HG02938 (cell line): ENCODE results near the gene GUCD1.

Experiments
- ATAC-seq: cut with Tn5 transposase; IDR thresholded peaks from one replicate; pipeline ENCODE4 v1.9.1; 2021; ENCODE audit warnings: mild to moderate bottlenecking, moderate library complexity; ENCODE audit not compliant: unreplicated experiment

The GUCD1 gene

GRCh38 chr22:24504956-24505736, 49.8 kb downstream of the GUCD1 start:
- ATAC-seq, result no peak

- no peak for ATAC-seq
These were observed 50.4 kb downstream of the GUCD1 start for GRCh38 chr22:24504540-24504939.

DNA sequence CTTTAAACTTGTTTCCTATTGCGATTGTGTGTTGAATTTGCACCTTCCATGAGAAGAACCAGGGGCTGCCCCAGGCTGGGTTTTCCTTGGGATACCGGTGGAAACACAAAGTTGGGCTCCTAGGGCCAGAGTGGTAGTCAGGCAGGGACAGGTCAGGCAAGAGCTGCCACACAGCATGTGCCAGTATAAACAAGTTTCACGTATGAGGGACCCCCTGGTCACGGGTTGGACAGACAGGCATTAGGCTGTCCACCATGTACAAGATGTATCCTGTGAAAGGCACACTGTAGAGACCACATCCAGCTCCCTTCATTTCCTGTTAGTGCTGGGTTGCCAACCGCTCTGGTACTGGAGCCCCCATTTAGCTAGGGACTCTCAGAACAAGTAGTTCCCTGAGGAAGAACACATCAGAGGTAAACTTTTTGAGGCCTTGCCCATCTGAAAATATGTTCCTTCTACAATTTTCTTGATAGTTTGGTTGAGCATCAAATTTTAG, 51.0 kb downstream of the GUCD1 start:
- no peak for ATAC-seq

- no peak for ATAC-seq
These were observed 51.6 kb downstream of the GUCD1 start for GRCh38 chr22:24503137-24503842.

GRCh38 chr22:24502541-24502940, 52.4 kb downstream of the GUCD1 start:
- ATAC-seq, result no peak

- ATAC-seq, result no peak
These were observed 52.9 kb downstream of the GUCD1 start for GRCh38 chr22:24502034-24502433.

- ATAC-seq, result no peak
These were observed 53.5 kb downstream of the GUCD1 start for GRCh38 chr22:24501301-24502005.

GRCh38 chr22:24500277-24500820, 54.6 kb downstream of the GUCD1 start:
- ATAC-seq, result no peak

DNA sequence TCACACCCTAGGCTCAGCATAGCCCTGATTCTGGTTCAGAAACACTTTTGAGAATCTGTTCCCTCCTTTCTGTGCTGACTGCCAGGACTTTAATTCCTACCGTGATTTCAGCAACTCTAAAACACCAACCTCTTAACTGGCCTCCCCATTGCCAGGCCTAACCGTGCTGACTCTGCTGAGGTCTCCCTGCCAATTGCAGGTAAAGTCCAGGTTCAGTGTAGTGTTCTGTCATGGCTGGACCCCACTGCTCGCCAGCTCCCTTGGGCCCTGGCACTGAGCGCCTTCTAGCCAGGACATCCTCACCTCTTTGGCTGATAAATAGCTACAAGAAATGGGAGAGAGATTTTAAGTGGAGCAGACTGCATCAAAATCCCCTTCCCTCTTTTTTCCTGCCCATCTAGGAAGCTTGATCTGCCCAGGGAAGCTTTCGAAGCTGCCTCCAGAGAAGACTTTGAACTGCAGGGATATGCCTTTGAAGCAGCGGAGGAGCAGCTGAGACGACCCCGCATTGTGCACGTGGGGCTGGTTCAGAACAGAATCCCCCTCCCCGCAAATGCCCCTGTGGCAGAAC, 55.1 kb downstream of the GUCD1 start:
- ATAC-seq, result no peak

- ATAC-seq, result no peak
These were observed 56.1 kb downstream of the GUCD1 start for GRCh38 chr22:24498824-24499223.

DNA sequence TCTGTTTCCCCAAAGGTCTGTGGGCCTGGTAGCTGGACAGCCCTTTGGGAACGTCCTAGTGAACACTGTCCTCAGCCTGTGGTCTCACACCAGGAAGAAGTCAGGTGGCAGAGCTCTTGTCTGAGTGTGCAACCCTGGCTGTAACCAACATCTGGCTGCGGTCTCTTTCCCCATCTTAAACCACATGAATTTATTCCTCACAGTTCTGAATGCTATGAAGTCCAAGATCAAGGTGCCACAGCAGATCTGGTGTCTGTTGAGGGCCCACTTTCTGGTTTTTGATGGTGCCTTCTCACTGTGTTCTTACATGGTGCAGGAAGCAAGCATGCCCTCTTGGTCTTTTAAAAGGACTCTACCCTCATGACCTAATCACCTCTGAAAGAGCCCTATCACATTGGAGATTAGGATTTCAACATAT, 57.1 kb downstream of the GUCD1 start:
- ATAC-seq, result no peak

DNA sequence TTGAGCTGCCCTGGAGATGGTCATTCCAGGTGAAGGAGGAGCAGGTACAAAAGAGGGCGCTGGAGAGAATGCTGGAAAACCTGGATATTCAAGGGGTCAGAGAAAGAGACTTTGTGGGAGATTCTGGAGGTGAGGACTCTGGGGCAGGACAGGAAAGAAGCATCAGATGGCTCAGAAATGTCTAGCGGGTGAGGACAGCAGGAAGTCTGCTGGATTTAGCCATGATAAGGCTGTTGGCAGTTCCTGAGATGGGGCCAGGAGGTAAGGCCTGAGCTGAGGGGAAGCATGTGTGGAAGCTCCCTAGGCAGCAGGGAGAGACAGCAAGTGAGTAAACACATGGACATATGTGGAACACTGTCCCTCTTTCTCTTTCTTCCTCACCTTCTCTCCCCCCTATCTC, 58.3 kb downstream of the GUCD1 start:
- no peak for ATAC-seq

DNA sequence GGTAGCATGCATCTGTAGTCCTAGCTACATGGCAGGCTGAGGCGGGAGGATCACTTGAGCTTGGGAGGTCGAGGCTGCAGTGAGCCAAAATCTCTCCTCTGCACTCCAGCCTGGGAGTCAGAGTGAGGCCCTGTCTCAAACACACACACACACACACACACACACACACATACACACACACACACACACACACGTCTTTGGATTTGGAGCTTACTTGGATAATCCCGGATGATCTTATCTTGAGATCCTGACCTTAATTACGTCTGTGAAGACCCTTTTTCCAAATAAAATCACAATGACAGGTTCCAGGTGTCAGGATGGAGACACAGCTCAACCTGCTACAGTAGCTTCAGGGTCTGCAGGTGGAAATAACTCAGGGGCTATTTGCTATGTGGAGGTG, 58.7 kb downstream of the GUCD1 start:
- no peak for ATAC-seq

- no peak for ATAC-seq
These were observed 59.6 kb downstream of the GUCD1 start for GRCh38 chr22:24495365-24495675.

- no peak for ATAC-seq
These were observed 60.2 kb downstream of the GUCD1 start, which contains the start of gene UPB1 for GRCh38 chr22:24494528-24495364. Gene UPB1 (plus strand): TSS chr22:24495332. CDS start chr22:24495404, 72 bp downstream.

DNA sequence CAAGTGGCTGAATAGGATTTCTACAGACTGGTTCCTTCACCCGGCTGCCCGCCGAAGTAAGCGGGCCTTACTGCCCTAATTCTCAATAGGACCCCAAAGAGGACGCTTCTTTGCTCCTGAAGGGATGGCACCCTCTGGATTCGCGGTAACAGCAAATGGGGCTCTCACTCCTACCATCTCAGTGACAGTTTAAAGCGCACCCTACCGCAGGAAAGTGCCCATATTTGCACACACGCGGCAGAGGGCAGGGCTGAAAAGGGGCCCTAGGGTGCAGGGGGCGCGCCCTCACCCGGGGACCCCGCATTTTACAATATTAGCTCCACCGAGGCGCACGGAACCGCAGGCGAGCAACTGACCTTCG, 60.8 kb downstream of the GUCD1 start:
- no peak for ATAC-seq

DNA sequence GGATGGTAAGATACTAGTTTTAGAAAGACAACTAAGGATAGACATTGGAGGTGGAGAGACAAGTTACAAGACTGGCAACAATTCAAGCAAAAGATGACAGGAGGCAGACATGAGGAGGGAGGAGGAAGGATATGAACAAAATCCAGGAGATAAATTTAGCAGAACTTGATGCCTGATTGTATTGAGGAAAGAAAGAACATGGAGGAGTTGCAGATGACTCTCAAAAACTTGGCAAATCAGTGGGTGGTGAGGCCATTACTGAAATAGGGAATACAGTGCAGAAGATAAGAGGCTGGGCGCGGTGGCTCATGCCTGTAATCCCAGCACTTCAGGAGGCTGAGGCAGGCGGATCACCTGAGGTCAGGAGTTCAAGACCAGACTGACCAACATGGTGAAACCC, 62.5 kb downstream of the GUCD1 start:
- no peak for ATAC-seq
